B cell (primary cell): ENCODE measurements around the gene KIF4A.

Experiments used
- CTCF ChIP-seq: fragments of 200-600 bp; IDR thresholded peaks from one replicate; pipeline ENCODE4 v1.8.0; 2022; ENCODE audit warnings: antibody characterized with exemption, mild to moderate bottlenecking
- EZH2 ChIP-seq: IDR thresholded peaks from 2 replicates; pipeline ENCODE4 v1.6.1; 2012; ENCODE audit warnings: borderline replicate concordance, low read depth, mild to moderate bottlenecking, moderate library complexity, low read length; ENCODE audit not compliant: insufficient read depth, poor library complexity, severe bottlenecking

- TF ChIP-seq CTCF (no peak), EZH2 (no peak)
Observed at GRCh38 chrX:70322784-70323183, 32.9 kb downstream of the KIF4A start.
